Activated CD4-positive, CD25-positive, alpha-beta regulatory T cell treated with anti-CD3 and anti-CD28 coated beads, Interleukin-2, amount 50 U/mL, for 24 hours (primary cell): ENCODE data around the gene MEF2C.

ENCODE experiments used
- ATAC-seq, 2 donors: fragments of 150-1000 bp; cut with Tn5 transposase; one replicate each; pipeline ENCODE4 v1.10.0; 2021; ENCODE audit warnings: mild to moderate bottlenecking in 1 of 2, moderate library complexity in 1 of 2

MEF2C gene

GRCh38 chr5:88708682-88709398, 174.1 kb downstream of the MEF2C start:
- ATAC-seq, result no peak

GRCh38 chr5:88708021-88708420, 175.0 kb downstream of the MEF2C start:
- ATAC-seq, result no peak

GRCh38 chr5:88707216-88707965, 175.6 kb downstream of the MEF2C start:
- no peak for ATAC-seq

- ATAC-seq, result no peak
Observed at GRCh38 chr5:88702332-88702731, 180.7 kb downstream of the MEF2C start.

GRCh38 chr5:88700121-88700520, 182.9 kb downstream of the MEF2C start:
- ATAC-seq, result no peak

GRCh38 chr5:88698290-88698689, 184.7 kb downstream of the MEF2C start:
- no peak for ATAC-seq

GRCh38 chr5:88696466-88696865, 186.5 kb downstream of the MEF2C start:
- ATAC-seq, result no peak

GRCh38 chr5:88695931-88696330, 187.1 kb downstream of the MEF2C start:
- ATAC-seq, result no peak

- ATAC-seq, result no peak
Observed at GRCh38 chr5:88695232-88695631, 187.8 kb downstream of the MEF2C start.

GRCh38 chr5:88694023-88694679, 188.8 kb downstream of the MEF2C start:
- no peak for ATAC-seq

- no peak for ATAC-seq
Observed at GRCh38 chr5:88693071-88693932, 189.7 kb downstream of the MEF2C start.

GRCh38 chr5:88691945-88692868, 190.8 kb downstream of the MEF2C start:
- no peak for ATAC-seq

GRCh38 chr5:88691230-88691582, 191.8 kb downstream of the MEF2C start:
- no peak for ATAC-seq

GRCh38 chr5:88690409-88691229, 192.4 kb downstream of the MEF2C start:
- peak; percentile 56 to 86 for ATAC-seq

- ATAC-seq, result no peak
Observed at GRCh38 chr5:88689668-88690408, 193.1 kb downstream of the MEF2C start.

- ATAC-seq, result no peak
Observed at GRCh38 chr5:88688984-88689667, 193.9 kb downstream of the MEF2C start.

- no peak for ATAC-seq
Observed at GRCh38 chr5:88688156-88688983, 194.6 kb downstream of the MEF2C start.

GRCh38 chr5:88687373-88687911, 195.5 kb downstream of the MEF2C start:
- ATAC-seq, result no peak
